GM21367 (cell line): ENCODE data around the gene GRIN3B.

Source experiments
- ATAC-seq: cut with Tn5 transposase; IDR thresholded peaks from one replicate; pipeline ENCODE4 v1.9.1; 2021; ENCODE audit not compliant: unreplicated experiment

The GRIN3B gene

DNA sequence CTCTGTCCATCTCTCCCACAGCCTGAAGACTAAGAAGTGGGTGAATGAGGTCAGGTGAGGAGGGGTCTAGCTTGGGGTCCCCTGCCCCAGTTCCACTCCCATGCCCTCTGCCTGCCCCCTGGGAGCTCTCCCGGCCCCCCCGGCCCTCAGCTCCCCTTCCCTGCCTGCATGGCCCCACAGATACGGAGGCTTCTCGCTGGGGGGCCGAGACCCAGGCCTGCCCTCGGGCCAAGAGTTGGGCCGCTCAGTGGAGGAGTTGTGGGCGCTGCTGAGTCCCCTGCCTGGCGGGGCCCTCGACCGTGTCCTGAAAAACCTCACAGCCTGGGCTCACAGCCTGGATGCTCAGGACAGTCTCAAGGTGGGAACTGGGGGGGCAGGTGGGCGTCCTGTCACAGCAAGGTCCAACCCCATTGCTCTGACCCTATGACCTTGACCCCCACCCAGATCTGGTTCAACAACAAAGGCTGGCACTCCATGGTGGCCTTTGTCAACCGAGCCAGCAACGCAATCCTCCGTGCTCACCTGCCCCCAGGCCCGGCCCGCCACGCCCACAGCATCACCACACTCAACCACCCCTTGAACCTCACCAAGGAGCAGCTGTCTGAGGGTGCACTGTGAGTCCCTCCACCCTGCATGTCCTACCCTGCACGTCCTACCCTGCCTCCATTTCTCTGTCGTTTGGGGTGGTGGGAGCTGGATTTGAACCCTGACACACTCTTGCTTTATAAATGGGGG, 55.8 kb downstream of the GRIN3B start:
- no peak for ATAC-seq

- ATAC-seq: no peak
Measured at GRCh38 chr19:1057176-1057855, 57.1 kb downstream of the GRIN3B start.

DNA sequence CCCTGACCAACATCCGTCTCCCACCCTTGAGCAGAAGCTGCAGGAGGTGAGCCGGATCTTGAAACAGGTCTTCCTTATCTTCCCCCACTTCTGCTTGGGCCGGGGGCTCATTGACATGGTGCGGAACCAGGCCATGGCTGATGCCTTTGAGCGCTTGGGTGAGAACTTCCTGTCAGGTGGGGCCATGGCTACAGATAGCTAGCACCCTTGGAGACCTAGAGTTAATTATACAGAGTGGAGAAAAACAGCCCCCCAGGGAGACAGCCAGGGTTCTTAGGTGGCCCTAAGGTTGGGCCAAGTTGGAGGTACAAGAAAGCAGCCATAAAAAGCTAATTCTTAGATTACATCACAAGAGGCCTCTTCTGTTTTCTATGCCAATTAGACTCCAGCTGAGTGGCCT, 57.9 kb downstream of the GRIN3B start:
- ATAC-seq: no peak
